ENCODE results near the gene KDM1A. TPM values are rescaled to one million over a fixed set of nuclear protein-coding genes. Genes with fewer than 3 reads are reported as not detected.

The KDM1A gene
- total RNA-seq, 1 donor from 2014 or later: 52.3 TPM

- no peaks in the 10 kb centered on the region for H3K9me3 ChIP-seq
- H3K36me3 ChIP-seq: peaks cover 0 to 61% of the 10 kb centered on the region in 2 donors
- no peak for DNase-seq (ENCODE audit: extremely low spot score in 2 of 2)
- TF ChIP-seq CTCF (IDR thresholded peaks at IDR 0.05) (no peak), POLR2AphosphoS5 (IDR thresholded peaks at IDR 0.05; ENCODE audit: insufficient read depth in 1 of 2, low read depth in 1 of 2) (no peak), POLR2A (IDR thresholded peaks at IDR 0.05) (no peak)
- no peak overlapping the region for H3K27ac ChIP-seq
- no peaks in the 10 kb centered on the region for H3K27me3 ChIP-seq
- no peak overlapping the region for H3K4me3 ChIP-seq
- no peaks in the 10 kb centered on the region for H3K4me1 ChIP-seq
- intact Hi-C loops (cut with DNase I): no loop called here
Observed at GRCh38 chr1:23069675-23070074, 50.4 kb downstream of the KDM1A start.

GRCh38 chr1:23074012-23074411 is 54.7 kb downstream of the KDM1A start:
- Histone ChIP-seq H3K4me3 (no peak overlapping the region), H3K9me3 (no peaks in the 10 kb centered on the region), H3K4me1 (no peaks in the 10 kb centered on the region), H3K27ac (no peak overlapping the region), H3K36me3 (peaks cover 0 to 66% of the 10 kb centered on the region in 2 donors), H3K27me3 (no peaks in the 10 kb centered on the region)
- TF ChIP-seq CTCF (IDR thresholded peaks at IDR 0.05) (no peak), POLR2A (IDR thresholded peaks at IDR 0.05) (no peak), POLR2AphosphoS5 (IDR thresholded peaks at IDR 0.05; ENCODE audit: insufficient read depth in 1 of 2, low read depth in 1 of 2) (no peak)
- intact Hi-C loops (cut with DNase I): no loop called here
- DNase-seq (ENCODE audit: extremely low spot score in 2 of 2): no peak

GRCh38 chr1:23079025-23079424 is 59.8 kb downstream of the KDM1A start:
- H3K36me3 ChIP-seq: peaks cover 3 to 67% of the 10 kb centered on the region in 2 donors

GRCh38 chr1:23080885-23081284 is 61.6 kb downstream of the KDM1A start:
- H3K27ac ChIP-seq: no peak overlapping the region
- intact Hi-C loops (cut with DNase I): no loop called here
- no peak for TF ChIP-seq POLR2A (IDR thresholded peaks at IDR 0.05)
- TF ChIP-seq CTCF (IDR thresholded peaks at IDR 0.05): no peak
- TF ChIP-seq POLR2AphosphoS5 (IDR thresholded peaks at IDR 0.05; ENCODE audit: insufficient read depth in 1 of 2, low read depth in 1 of 2): no peak
- H3K4me1 ChIP-seq: peaks cover 16% of the 10 kb centered on the region
- H3K4me3 ChIP-seq: no peak overlapping the region
- H3K27me3 ChIP-seq: no peaks in the 10 kb centered on the region
- H3K36me3 ChIP-seq: peaks cover 3 to 79% of the 10 kb centered on the region in 2 donors
- DNase-seq (ENCODE audit: extremely low spot score in 2 of 2): no peak
- no peaks in the 10 kb centered on the region for H3K9me3 ChIP-seq

More at GRCh38 chr1:23079025-23079424, 59.8 kb downstream of the KDM1A start:
- H3K4me1 ChIP-seq: peaks cover 13% of the 10 kb centered on the region
- no peak overlapping the region for H3K27ac ChIP-seq
- no peaks in the 10 kb centered on the region for H3K27me3 ChIP-seq
- no peak for DNase-seq (ENCODE audit: extremely low spot score in 2 of 2)
- TF ChIP-seq CTCF (IDR thresholded peaks at IDR 0.05) (no peak), POLR2AphosphoS5 (IDR thresholded peaks at IDR 0.05; ENCODE audit: insufficient read depth in 1 of 2, low read depth in 1 of 2) (no peak)
- no peaks in the 10 kb centered on the region for H3K9me3 ChIP-seq
- intact Hi-C loops (cut with DNase I): no loop called here
- no peak overlapping the region for H3K4me3 ChIP-seq

GRCh38 chr1:23081376-23081775 is 62.1 kb downstream of the KDM1A start:
- H3K27ac ChIP-seq: no peak overlapping the region
- intact Hi-C loops (cut with DNase I): no loop called here
- TF ChIP-seq CTCF (IDR thresholded peaks at IDR 0.05): no peak
- no peak for TF ChIP-seq POLR2AphosphoS5 (IDR thresholded peaks at IDR 0.05; ENCODE audit: insufficient read depth in 1 of 2, low read depth in 1 of 2)
- TF ChIP-seq POLR2A (IDR thresholded peaks at IDR 0.05): no peak
- DNase-seq (ENCODE audit: extremely low spot score in 2 of 2): no peak
- no peak overlapping the region for H3K4me3 ChIP-seq
- peaks cover 3 to 84% of the 10 kb centered on the region in 2 donors for H3K36me3 ChIP-seq
- H3K4me1 ChIP-seq: peaks cover 16% of the 10 kb centered on the region
- no peaks in the 10 kb centered on the region for H3K9me3 ChIP-seq
- no peaks in the 10 kb centered on the region for H3K27me3 ChIP-seq
